ENCODE results near the gene CHRNA3.

CHRNA3 gene

GRCh38 chr15:78635346-78635745 is 14.6 kb upstream of the CHRNA3 start:
- no peak for ATAC-seq

- ATAC-seq, result no peak
These were observed 13.7 kb upstream of the CHRNA3 start for GRCh38 chr15:78634210-78635145.

DNA sequence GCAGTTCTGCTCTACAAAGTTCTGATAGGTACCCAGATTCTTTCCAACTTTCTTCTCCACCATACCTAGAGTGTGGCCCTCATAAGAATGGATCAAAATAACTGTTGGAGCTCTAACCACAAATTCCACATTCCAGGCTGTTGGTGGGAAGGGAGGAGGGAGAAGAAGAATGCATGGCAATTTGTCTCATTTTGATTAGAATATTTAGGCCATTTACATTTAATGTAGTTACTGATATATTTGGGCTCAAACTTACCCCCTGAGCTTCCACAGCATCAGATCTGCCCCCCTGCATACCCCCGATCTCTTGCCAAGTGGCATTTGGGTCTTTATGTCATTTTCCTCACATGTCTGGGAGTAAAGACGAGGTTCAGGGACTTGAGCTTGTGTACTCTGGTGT is 12.6 kb upstream of the CHRNA3 start:
- ATAC-seq, result no peak

GRCh38 chr15:78630886-78631633 is 10.3 kb upstream of the CHRNA3 start:
- no peak for ATAC-seq

DNA sequence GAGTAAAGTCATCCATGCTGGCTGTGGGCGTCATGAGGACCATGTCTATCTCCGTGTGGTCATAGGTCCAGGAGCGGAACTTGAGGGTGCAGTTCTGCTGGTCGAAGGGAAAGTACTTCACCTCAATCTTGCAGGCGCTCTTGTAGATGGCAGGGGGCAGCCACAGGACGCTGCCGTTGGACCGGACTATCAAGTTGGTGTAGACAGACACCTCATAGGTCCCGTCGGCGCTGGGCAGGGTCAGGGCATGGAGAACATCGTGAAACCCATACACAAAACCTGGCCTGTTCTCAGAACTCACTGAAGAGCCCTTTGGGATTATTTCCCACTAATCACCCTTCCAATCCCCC is 8.9 kb upstream of the CHRNA3 start:
- ATAC-seq, result no peak

- no peak for ATAC-seq
These were observed 8.4 kb upstream of the CHRNA3 start for GRCh38 chr15:78629031-78629715.

DNA sequence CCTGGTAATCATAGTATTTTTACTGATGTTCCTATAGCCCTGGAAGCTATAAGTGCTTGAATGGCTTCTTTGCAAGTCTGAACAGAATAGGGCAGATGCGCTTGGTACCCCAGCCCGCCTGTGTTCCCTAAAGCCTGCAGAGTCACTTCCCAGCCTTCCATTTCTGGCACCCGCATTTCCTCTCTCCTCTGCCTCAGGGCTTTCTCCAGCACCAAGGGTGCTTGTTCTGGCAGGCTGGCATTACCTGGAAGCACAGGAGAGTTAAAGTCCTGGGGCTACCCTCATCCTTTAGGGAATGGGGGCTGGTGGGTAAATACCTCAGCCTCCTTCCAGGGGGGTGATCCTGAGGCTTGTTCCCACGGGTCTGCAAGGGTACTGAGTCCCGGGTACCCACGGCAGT is 7.4 kb upstream of the CHRNA3 start:
- ATAC-seq, result no peak

GRCh38 chr15:78627348-78627747 is 6.6 kb upstream of the CHRNA3 start:
- ATAC-seq, result no peak

DNA sequence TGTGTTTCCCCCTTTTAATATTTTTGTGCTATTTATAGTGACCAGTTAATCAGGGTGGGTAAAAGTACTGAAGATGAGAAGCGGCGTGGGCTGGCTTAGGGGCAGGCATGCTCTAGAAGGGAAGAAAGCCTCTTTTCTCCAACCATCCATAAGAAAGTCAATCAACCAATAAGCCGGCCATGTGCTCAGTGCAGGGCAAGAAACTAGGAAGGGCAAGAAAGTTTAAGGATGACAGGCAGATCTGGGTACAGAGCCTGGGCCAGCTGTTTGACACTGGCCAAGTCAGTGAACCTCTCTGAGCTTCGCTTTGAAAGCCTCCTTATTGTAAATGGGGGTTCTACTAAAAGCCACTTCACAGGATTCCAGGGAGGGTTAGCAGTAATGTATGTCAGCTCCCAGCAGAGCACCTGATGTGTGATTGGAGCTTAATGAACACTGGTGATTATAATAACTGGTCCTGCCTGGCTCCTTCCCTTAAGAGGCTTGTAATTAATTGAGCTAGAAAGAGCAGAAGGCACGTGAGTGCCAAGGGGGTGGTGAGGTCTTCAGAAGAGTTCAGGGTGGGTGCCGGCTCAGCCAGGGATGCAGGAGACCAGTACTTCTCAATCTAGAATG is 5.7 kb upstream of the CHRNA3 start:
- no peak for ATAC-seq

DNA sequence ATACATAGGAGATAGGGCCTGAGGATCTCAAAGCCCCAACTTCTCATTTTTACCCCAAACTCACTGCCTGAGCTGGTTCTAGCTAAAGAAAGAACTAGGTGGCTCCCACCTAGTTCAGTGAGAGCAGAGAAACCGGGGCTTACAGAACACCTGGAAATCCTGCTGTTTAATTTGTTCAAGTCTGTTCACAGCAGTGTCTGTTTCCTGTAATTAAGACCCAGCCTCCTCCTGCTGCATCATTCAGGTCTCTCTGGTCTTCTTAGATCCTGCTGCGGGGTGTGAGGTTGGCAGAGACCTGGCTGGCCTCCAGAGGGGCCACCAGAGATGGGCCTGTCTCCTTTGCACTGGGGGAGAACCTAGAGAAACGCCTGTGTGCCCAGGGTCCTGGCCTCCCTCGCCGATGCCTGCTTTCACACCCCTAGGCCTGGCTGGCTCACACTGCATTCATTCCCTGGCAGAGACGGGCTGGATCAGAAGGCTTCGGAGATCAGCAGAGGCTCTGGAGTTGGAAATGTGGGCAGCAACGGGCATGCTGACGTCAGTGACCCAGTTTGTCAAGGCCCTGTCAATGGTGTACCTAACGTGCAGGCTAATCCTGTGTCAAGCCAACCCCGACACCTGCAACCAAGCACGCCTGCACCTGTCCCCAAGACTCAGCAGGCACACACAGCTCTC is 4.9 kb upstream of the CHRNA3 start:
- ATAC-seq, result no peak

DNA sequence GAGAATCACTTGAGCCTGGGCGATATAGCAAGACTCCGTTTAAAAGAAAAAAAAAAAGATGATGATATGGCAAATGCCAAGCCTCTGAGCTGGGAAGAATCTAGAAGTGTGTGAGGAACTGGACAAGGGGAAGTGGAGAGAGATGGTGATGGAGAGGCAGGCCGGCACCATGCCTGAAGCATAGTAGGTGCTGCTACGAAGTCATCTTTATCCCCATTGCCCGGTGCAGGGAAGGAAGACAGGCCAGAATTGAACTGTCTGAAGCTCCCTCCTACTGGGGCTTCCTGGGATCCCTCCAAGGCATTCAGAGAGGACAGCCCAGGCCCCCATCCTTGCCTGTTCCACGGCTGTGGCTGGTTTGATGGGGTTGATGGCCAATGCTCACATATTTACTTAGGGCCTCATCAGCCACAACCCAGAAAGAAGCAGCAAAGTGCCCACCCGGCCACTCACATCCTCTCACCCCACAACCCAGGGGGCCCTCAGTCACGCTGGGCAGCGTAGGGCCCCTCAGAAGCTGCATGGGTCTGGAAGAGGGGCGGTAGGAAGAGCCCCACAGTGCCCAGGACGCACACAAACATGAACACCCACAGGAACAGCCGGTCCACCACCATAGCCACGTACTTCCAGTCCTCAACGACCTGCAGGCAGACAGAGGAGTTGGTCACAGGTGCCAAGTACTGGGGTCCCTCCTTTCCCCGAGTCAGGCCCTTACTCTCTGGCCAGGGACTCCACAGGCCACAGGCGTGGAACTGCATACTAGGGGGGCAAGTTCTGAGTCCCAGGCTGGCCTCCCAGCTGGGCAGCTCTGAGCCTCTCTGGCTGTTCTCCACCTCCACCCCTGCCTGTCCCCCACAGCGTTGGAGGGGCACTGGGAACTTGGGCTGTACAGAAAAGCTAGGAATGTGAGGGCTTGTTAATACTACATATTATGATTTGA is 4.1 kb upstream of the CHRNA3 start:
- ATAC-seq, result no peak

DNA sequence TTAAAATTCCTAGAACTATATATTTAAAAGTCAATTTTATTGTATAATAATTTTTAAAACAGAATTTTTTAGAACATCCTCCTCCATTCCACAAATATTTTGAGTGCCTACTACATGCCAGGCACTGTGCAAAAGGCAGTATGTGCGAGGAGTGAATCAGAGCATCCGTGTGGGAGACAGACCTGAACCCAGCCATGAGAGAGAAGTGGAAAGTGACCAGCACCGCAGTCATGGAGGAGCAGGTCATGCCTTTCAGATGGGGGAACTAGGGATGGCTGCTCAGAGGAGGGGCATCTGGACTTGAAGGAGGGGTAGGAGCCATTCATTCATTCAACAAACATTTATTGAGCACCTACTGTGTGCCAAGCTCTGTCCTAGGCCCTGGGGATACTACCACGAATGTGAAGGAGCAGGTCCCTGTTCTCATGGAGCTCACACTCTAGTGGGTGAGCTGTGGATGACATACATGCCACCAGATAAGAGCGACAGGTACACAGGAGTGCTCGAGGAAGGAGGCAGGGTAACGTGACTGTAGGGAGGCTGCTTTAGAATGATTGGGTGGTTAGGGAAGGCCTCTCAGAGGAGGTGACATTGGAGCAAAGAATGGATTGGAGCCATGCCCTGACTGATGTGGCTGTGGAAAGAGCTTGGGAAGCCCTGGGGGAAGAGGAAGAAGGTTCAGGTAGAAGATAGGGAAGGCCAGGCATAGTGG is 3.1 kb upstream of the CHRNA3 start:
- ATAC-seq, result no peak

- ATAC-seq, result no peak
These were observed 1.1 kb upstream of the CHRNA3 start for GRCh38 chr15:78621810-78622402.

- ATAC-seq, result no peak
These were observed 722 bp downstream of the CHRNA3 start for GRCh38 chr15:78620021-78620526.

DNA sequence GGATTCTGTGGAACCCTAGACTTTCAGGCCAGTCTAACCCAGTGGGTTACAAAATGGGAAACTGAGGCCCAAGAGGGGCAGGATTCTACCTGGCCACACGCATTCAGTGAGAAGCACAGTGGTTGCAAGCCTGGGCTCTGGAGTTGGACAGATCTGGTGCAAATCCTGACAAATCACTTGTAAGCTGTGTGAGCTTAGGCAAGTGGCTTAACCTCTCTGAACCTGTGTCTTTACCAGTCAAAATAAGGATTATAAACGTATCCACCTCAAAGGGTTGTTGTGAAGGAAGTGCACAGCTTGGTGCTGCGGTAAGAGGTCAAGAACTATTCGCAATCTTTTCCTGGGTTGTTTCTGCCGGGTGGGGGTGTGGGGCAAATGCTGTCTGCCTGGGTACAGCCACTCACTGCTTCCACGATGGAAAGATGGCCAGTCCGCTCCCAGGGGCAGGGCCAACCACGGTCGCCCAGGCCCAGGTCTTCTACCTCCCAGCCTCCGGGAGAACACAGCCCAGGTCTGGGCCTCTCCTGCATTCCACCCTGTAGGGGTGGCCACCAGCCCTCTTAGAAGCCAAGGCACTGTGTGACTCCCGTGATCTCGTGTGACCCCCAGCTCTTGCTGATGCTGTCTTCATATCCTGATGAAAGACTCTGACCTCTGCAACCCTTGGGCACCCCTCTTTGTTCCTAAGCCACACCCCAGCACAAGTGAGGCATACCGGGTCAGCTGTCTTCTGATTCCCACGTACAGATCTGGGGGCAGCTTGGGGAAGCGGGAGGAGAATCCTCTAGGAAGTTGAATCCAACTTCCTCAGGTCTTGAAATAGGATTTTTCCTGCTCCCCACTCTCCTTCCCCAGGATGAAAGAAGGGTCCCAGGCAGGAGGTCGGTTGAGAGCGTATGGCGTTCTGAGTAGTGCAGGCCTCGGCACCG is 1.5 kb downstream of the CHRNA3 start:
- no peak for ATAC-seq

DNA sequence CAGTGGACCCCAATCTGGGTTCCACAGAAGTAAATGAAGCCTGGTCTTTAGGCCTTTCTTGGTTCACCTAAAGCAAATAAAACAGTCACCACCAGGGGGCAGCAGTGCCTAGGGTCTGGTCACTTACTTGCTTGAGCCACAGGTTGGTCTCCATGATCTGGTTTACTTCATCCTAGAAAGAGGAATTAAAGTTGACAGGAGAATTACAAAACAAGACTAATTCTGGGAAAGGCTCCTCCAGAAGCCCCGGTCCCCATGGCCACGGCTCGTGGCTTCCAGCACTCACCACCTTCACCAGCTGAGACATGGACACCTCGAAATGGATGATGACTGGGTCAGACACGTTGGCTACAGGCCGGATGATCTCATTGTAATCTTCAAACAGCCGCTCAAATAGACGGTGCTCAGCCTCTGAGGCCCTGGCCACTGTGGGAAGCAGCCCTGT is 2.3 kb downstream of the CHRNA3 start:
- ATAC-seq, result peak in 1 of 2 donors; percentile 23

DNA sequence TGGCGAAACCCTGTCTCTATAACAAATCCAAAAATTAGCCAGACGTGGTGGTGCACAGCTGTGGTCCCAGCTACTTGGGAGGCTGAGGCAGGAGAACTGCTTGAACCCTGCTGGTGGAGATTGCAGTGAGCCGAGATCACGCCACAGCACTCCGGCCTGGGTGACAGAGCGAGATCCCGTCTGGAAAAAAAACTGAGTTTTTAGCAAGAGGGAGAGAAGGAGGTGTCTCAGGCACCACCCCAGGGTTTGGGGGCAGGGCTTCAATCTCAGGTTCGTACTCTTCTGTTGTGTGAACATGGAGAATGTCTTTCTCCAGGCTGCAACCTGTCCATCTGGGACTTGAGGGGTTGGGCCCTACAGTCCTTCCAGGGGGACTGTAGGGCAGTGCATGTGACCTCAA is 2.7 kb downstream of the CHRNA3 start:
- ATAC-seq, result no peak

GRCh38 chr15:78617516-78617915 is 3.3 kb downstream of the CHRNA3 start:
- no peak for ATAC-seq

- ATAC-seq, result no peak
These were observed 3.7 kb downstream of the CHRNA3 start for GRCh38 chr15:78617076-78617475.
